Left ventricle myocardium inferior (tissue), 1 donor: Measurements from ENCODE around the gene NUP210L. TPM values are rescaled to one million over a fixed set of nuclear protein-coding genes. Genes with fewer than 3 reads are reported as not detected.
"Not testable (repeated sequence)": the region's sequence is repeated elsewhere in the genome, so short reads cannot be mapped to it uniquely, and the experiment has no call there.

ENCODE experiments used
- DNase-seq: peaks from one replicate; pipeline ENCODE4 v3.0.0-alpha.2; 2020
- H3K27ac ChIP-seq: fragments of 200-600 bp; replicated peaks from 2 replicates; pipeline ENCODE4 v1.8.0; 2021
- H3K27me3 ChIP-seq: fragments of 200-600 bp; 2 replicates; pipeline ENCODE4 v1.8.0; 2021; ENCODE audit warnings: low read depth
- H3K36me3 ChIP-seq: fragments of 200-600 bp; 2 replicates; pipeline ENCODE4 v1.8.0; 2021
- H3K4me1 ChIP-seq: fragments of 200-600 bp; 2 replicates; pipeline ENCODE4 v1.8.0; 2021
- H3K4me3 ChIP-seq: fragments of 200-600 bp; 2 replicates; pipeline ENCODE4 v1.8.0; 2021; ENCODE audit warnings: mild to moderate bottlenecking, moderate library complexity
- H3K9me3 ChIP-seq: fragments of 200-600 bp; replicated peaks from 2 replicates; pipeline ENCODE4 v1.8.0; 2021
- intact Hi-C: fragments of 100-400 bp; cut with micrococcal nuclease; formaldehyde crosslinking; loops from one replicate; pipeline ENCODE4 v1.11.0; 2022
- total RNA-seq: library from RNA; stranded (reverse); fragmentation: NEBNext Ultra II Directional; extraction: Animal tissue kit (Norgen Biotek cat#: 25700); gene quantifications from one replicate; pipeline ENCODE4 v1.2.1, GENCODE V29; 2021
- TF ChIP-seq, protein P1 (sequence below): fragments of 200-600 bp; IDR thresholded peaks from 2 replicates; pipeline ENCODE4 v1.8.0; 2021; ENCODE audit warnings: antibody characterized with exemption, mild to moderate bottlenecking, borderline replicate concordance
- donor health status: DM: no; HTN: yes; CAD: no; lungs with severe emphysema.

The NUP210L gene
- total RNA-seq, 1 donor from 2014 or later = 0.30 TPM

DNA sequence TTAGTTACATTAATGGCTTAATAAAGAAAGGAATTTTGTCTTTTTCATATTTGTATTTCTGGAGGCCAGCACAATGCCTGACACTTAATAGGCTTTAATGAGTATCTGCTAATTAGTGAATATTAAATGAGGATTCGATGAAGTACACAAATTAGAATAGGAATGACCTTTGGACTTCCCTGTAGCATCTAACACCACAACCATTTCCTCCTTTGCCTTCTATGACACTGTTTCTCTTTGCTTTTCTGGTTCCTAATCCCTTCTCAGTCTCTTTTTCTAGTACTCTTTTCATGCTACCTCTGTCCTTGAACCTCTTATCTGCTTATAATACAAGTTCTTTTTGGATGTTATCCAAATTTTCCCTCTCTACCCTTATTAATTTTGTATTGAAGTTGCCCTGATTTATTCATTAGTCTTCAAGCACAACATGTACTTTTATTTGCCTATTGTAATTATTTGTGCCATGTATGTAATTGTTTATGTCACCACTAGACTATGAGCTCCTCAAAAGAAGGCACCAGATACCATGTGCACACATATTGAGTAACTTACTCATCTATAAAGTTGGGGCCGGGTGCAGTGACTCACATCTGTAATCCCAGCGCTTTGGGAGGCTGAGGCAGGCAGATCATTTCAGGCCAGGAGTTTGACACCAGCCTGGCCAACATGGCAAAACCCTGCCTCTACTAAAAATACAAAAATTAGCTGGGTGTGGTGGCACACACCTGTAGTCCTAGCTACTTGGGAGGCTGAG, 140.5 kb downstream of the NUP210L start:
- intact Hi-C loops = no loop called here
- TF ChIP-seq, protein P1, sequence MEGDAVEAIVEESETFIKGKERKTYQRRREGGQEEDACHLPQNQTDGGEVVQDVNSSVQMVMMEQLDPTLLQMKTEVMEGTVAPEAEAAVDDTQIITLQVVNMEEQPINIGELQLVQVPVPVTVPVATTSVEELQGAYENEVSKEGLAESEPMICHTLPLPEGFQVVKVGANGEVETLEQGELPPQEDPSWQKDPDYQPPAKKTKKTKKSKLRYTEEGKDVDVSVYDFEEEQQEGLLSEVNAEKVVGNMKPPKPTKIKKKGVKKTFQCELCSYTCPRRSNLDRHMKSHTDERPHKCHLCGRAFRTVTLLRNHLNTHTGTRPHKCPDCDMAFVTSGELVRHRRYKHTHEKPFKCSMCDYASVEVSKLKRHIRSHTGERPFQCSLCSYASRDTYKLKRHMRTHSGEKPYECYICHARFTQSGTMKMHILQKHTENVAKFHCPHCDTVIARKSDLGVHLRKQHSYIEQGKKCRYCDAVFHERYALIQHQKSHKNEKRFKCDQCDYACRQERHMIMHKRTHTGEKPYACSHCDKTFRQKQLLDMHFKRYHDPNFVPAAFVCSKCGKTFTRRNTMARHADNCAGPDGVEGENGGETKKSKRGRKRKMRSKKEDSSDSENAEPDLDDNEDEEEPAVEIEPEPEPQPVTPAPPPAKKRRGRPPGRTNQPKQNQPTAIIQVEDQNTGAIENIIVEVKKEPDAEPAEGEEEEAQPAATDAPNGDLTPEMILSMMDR = no peak
- Histone ChIP-seq H3K4me1 (no peaks in the 10 kb centered on the region), H3K27me3 (no peaks in the 10 kb centered on the region), H3K4me3 (no peak overlapping the region), H3K36me3 (no peaks in the 10 kb centered on the region), H3K27ac (no peak overlapping the region), H3K9me3 (no peaks in the 10 kb centered on the region)
- no peak for DNase-seq

GRCh38 chr1:154012543-154012942, 142.3 kb downstream of the NUP210L start:
- H3K27ac ChIP-seq, DNase-seq, H3K4me3 ChIP-seq, intact Hi-C loops, H3K36me3 ChIP-seq, H3K27me3 ChIP-seq, H3K4me1 ChIP-seq, H3K9me3 ChIP-seq: not testable (repeated sequence)

- Histone ChIP-seq H3K4me3 (no peak overlapping the region), H3K4me1 (no peaks in the 10 kb centered on the region), H3K27ac (no peak overlapping the region), H3K27me3 (no peaks in the 10 kb centered on the region), H3K36me3 (no peaks in the 10 kb centered on the region), H3K9me3 (no peaks in the 10 kb centered on the region)
- DNase-seq = no peak
- TF ChIP-seq, protein P1 = no peak
- intact Hi-C loops = no loop called here
Measured at GRCh38 chr1:154012129-154012528, 142.7 kb downstream of the NUP210L start.

DNA sequence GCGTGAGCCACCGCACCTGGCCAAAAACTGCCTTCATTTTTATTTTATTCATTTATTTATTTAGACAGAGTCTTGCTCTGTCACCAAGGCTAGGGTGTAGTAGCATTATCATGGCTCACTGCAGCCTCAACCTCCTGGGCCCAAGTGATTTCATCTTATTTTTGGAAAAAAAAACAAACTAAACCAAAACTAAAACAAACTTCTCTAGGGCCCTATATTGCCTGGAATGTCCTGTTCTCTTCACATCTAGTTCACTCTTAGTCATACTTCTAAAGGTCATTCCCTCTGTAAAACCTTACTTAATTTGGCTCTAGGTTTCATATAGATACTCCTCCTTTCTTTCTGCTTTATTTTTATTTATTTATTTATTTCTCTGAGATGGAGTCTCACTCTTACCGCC, 148.7 kb downstream of the NUP210L start:
- H3K4me1 ChIP-seq = no peaks in the 10 kb centered on the region
- no peak overlapping the region for H3K4me3 ChIP-seq
- no peaks in the 10 kb centered on the region for H3K9me3 ChIP-seq
- no peaks in the 10 kb centered on the region for H3K36me3 ChIP-seq
- no peak for DNase-seq
- H3K27ac ChIP-seq = no peak overlapping the region
- intact Hi-C loops = no loop called here
- TF ChIP-seq, protein P1 = no peak
- no peaks in the 10 kb centered on the region for H3K27me3 ChIP-seq

DNA sequence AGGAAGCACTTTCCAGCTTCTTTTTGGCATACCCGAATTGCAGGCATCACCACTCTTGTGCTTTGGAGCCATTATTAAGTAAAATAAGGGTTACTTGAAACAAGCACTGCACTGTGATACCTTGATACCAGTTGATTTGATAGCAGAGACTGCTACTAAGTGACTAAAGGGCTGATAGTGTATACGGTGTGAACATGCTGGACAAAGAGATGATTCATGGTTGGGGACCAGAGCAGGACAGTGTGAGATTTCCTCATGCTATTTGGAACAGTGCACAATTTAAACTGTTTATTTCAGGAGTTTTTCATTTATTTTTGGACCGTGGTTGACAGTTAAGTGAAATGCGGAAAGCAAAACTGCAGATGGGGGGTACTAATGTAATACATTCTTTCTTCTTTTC, 154.5 kb downstream of the NUP210L start:
- Histone ChIP-seq H3K4me3 (no peak overlapping the region), H3K9me3 (no peaks in the 10 kb centered on the region), H3K36me3 (peaks cover 8% of the 10 kb centered on the region), H3K27me3 (no peaks in the 10 kb centered on the region), H3K27ac (no peak overlapping the region), H3K4me1 (no peaks in the 10 kb centered on the region)
- intact Hi-C loops = no loop called here
- TF ChIP-seq, protein P1 = no peak
- DNase-seq = no peak

DNA sequence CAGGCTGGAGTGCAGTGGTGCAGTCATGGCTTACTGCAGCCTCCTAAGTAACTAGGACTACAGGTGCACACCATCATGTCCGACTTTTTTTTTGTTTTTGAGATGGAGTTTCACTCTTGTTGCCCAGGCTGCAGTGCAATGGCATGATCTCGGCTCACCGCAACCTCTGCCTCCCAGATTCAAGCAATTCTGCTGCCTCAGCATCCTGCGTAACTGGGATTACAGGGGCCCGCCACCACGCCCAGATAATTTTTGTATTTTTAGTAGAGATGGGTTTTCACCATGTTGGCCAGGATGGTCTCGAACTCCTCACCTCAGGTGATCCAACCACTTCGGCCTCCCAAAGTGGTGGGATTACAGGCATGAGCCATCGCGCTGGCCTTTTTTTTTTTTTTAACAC, 158.0 kb downstream of the NUP210L start:
- DNase-seq, H3K27me3 ChIP-seq, H3K4me3 ChIP-seq, intact Hi-C loops, H3K27ac ChIP-seq, H3K9me3 ChIP-seq: not testable (repeated sequence)
- H3K36me3 ChIP-seq = peaks cover 44% of the 10 kb centered on the region
- peaks cover 26% of the 10 kb centered on the region for H3K4me1 ChIP-seq
